ENCODE data around the gene TMEM266.

- TF ChIP-seq CTCF (conservative IDR thresholded peaks at IDR 0.05; ENCODE audit: low read length) (no peak), EZH2phosphoT487 (IDR thresholded peaks at IDR 0.05; ENCODE audit: borderline replicate concordance) (no peak)
Measured at GRCh38 chr15:76010613-76011012, 49.2 kb upstream of the TMEM266 start.
